H9 (cell line): ENCODE results near the gene RBM5. TPM values are rescaled to one million over a fixed set of nuclear protein-coding genes. Genes with fewer than 3 reads are reported as not detected.

Source experiments
- DNase-seq: peaks from one replicate; pipeline ENCODE4 v3.0.0-alpha.2; 2017
- H2AFZ ChIP-seq: one replicate; pipeline ENCODE4 v1.6.1; 2013; ENCODE audit warnings: mild to moderate bottlenecking, low read length, control low read depth, moderate library complexity
- H2AK5ac ChIP-seq: 2 replicates; pipeline ENCODE4 v1.6.1; 2013; ENCODE audit warnings: low read length, control low read depth, mixed read lengths; ENCODE audit not compliant: insufficient read length
- H2BK120ac ChIP-seq: one replicate; pipeline ENCODE4 v1.6.1; 2013; ENCODE audit warnings: low read depth, mild to moderate bottlenecking, low read length, control low read depth, inconsistent platforms; ENCODE audit not compliant: poor library complexity, severe bottlenecking
- H2BK12ac ChIP-seq: 2 replicates; pipeline ENCODE4 v1.6.1; 2013; ENCODE audit warnings: low read length, control low read depth, mixed read lengths, low read depth; ENCODE audit not compliant: insufficient read length
- H2BK15ac ChIP-seq: 2 replicates; pipeline ENCODE4 v1.6.1; 2013; ENCODE audit warnings: low read depth, low read length, control low read depth
- H2BK20ac ChIP-seq: one replicate; pipeline ENCODE4 v1.6.1; 2013; ENCODE audit warnings: low read depth, mild to moderate bottlenecking, low read length, control low read depth, inconsistent platforms; ENCODE audit not compliant: poor library complexity, severe bottlenecking
- H2BK5ac ChIP-seq: 2 replicates; pipeline ENCODE4 v1.6.1; 2013; ENCODE audit warnings: low read length, control low read depth, mixed read lengths; ENCODE audit not compliant: insufficient read length
- H3K14ac ChIP-seq: 2 replicates; pipeline ENCODE4 v1.6.1; 2013; ENCODE audit warnings: low read length, control low read depth; ENCODE audit not compliant: insufficient read depth
- H3K18ac ChIP-seq: 2 replicates; pipeline ENCODE4 v1.6.1; 2013; ENCODE audit warnings: low read depth, mild to moderate bottlenecking, mixed read lengths, low read length, control low read depth; ENCODE audit not compliant: insufficient read length
- H3K23ac ChIP-seq: 2 replicates; pipeline ENCODE4 v1.6.1; 2013; ENCODE audit warnings: low read length, control low read depth, mixed read lengths, low read depth; ENCODE audit not compliant: insufficient read length
- H3K23me2 ChIP-seq: 2 replicates; pipeline ENCODE4 v1.6.1; 2013; ENCODE audit warnings: low read depth, mild to moderate bottlenecking, mixed read lengths, low read length, control low read depth; ENCODE audit not compliant: insufficient read length, poor library complexity, severe bottlenecking
- H3K27ac ChIP-seq: 2 replicates; pipeline ENCODE4 v1.5.1; 2013; ENCODE audit warnings: low read length, control low read depth, mixed read lengths, low read depth; ENCODE audit not compliant: insufficient read length
- H3K27me3 ChIP-seq: 2 replicates; pipeline ENCODE4 v1.6.1; 2013; ENCODE audit warnings: low read length, control low read depth, inconsistent platforms; ENCODE audit not compliant: insufficient read depth
- H3K4ac ChIP-seq: 2 replicates; pipeline ENCODE4 v1.6.1; 2013; ENCODE audit warnings: low read depth, mild to moderate bottlenecking, control low read depth, inconsistent platforms, low read length, moderate library complexity
- H3K4me1 ChIP-seq: 2 replicates; pipeline ENCODE4 v1.6.1; 2013; ENCODE audit warnings: low read length, control low read depth, inconsistent platforms; ENCODE audit not compliant: insufficient read depth
- H3K4me2 ChIP-seq: 2 replicates; pipeline ENCODE4 v1.6.1; 2013; ENCODE audit warnings: low read length, control low read depth, mixed read lengths; ENCODE audit not compliant: insufficient read length, insufficient read depth
- H3K56ac ChIP-seq: 2 replicates; pipeline ENCODE4 v1.6.1; 2013; ENCODE audit warnings: low read depth, mild to moderate bottlenecking, mixed read lengths, low read length, control low read depth; ENCODE audit not compliant: insufficient read length
- H3K79me1 ChIP-seq: 2 replicates; pipeline ENCODE4 v1.6.1; 2013; ENCODE audit warnings: low read depth, mild to moderate bottlenecking, moderate library complexity, low read length, control low read depth, inconsistent platforms; ENCODE audit not compliant: insufficient read depth, poor library complexity, severe bottlenecking
- H3K79me2 ChIP-seq: 2 replicates; pipeline ENCODE4 v1.6.1; 2013; ENCODE audit warnings: low read length, control low read depth, inconsistent platforms; ENCODE audit not compliant: insufficient read depth
- H3K9ac ChIP-seq: 2 replicates; pipeline ENCODE4 v1.6.1; 2013; ENCODE audit warnings: low read length, control low read depth, mixed read lengths; ENCODE audit not compliant: insufficient read length; ENCODE audit errors: extremely low read depth
- H3K9me3 ChIP-seq: one replicate; pipeline ENCODE4 v1.6.1; 2013; ENCODE audit warnings: low read depth, low read length, inconsistent platforms; ENCODE audit not compliant: control insufficient read depth
- H3T11ph ChIP-seq: one replicate; pipeline ENCODE4 v1.6.1; 2013; ENCODE audit warnings: mild to moderate bottlenecking, low read length, control low read depth, inconsistent platforms
- H4K20me1 ChIP-seq: one replicate; pipeline ENCODE4 v1.6.1; 2013; ENCODE audit not compliant: control insufficient read depth, insufficient read length, insufficient read depth
- H4K5ac ChIP-seq: 2 replicates; pipeline ENCODE4 v1.6.1; 2013; ENCODE audit warnings: low read depth, mild to moderate bottlenecking, mixed read lengths, low read length, control low read depth; ENCODE audit not compliant: insufficient read length
- H4K8ac ChIP-seq: replicated peaks from 2 replicates; pipeline ENCODE4 v1.6.1; 2013; ENCODE audit warnings: low read length, control low read depth, mixed read lengths, low read depth; ENCODE audit not compliant: insufficient read length
- H4K91ac ChIP-seq: 2 replicates; pipeline ENCODE4 v1.6.1; 2013; ENCODE audit warnings: low read depth, mild to moderate bottlenecking, moderate library complexity, mixed read lengths, low read length, control low read depth; ENCODE audit not compliant: insufficient read length
- H3K27ac Mint-ChIP-seq, 3 experiments: 2 replicates in 2 of 3; 3 replicates in 1 of 3; pipeline ENCODE4 v1.8.0; 2020 to 2021; ENCODE audit warnings: mixed read lengths in 3 of 3, mild to moderate bottlenecking in 1 of 3, moderate library complexity in 1 of 3
- H3K27me3 Mint-ChIP-seq: 2 replicates; pipeline ENCODE4 v1.8.0; 2021; ENCODE audit warnings: low read depth, mild to moderate bottlenecking, moderate library complexity, mixed read lengths
- H3K36me3 Mint-ChIP-seq, 3 experiments: 2 replicates in 2 of 3; 3 replicates in 1 of 3; pipeline ENCODE4 v1.8.0; 2020 to 2021; ENCODE audit warnings: low read depth in 3 of 3, mixed read lengths in 3 of 3; ENCODE audit not compliant: insufficient read depth in 1 of 3
- H3K4me1 Mint-ChIP-seq, 2 experiments: 2 replicates each; pipeline ENCODE4 v1.8.0; 2020; ENCODE audit warnings: mixed read lengths in 2 of 2
- H3K4me3 Mint-ChIP-seq, 2 experiments: 2 replicates in 1 of 2; 3 replicates in 1 of 2; pipeline ENCODE4 v1.8.0; 2020 to 2021; ENCODE audit warnings: mild to moderate bottlenecking in 2 of 2, mixed read lengths in 2 of 2, moderate library complexity in 1 of 2
- H3K9me3 Mint-ChIP-seq, 2 experiments: 2 replicates in 1 of 2; 3 replicates in 1 of 2; pipeline ENCODE4 v1.8.0; 2020; ENCODE audit warnings: mild to moderate bottlenecking in 2 of 2, mixed read lengths in 2 of 2, moderate library complexity in 1 of 2
- CTCF ChIP-seq: fragments of 200-600 bp; sonication (generic); conservative IDR thresholded peaks from 3 replicates; pipeline ENCODE4 v1.8.0; 2021; ENCODE audit warnings: antibody characterized with exemption, mild to moderate bottlenecking
- WGBS: extraction: QIAGEN DNeasy Blood & Tissue Kit; methylation state at CpG from one replicate; pipeline ENCODE4 v1.1.7; 2013; ENCODE audit warnings: missing lambda C conversion rate, low lambda C conversion rate, mixed read lengths; ENCODE audit not compliant: insufficient read length; ENCODE audit errors: extremely low coverage; 5-methylcytosine and 5-hydroxymethylcytosine counted together
- total RNA-seq: library from RNA; stranded (reverse); gene quantifications from 2 replicates; pipeline ENCODE4 v1.2.1, GENCODE V29; 2021

The RBM5 gene
- total RNA-seq, 1 experiment from 2014 or later = 123 TPM

GRCh38 chr3:50140990-50141389, 52.3 kb downstream of the RBM5 start:
- H4K91ac ChIP-seq = no peak overlapping the region
- H3K23me2 ChIP-seq = no peaks in the 10 kb centered on the region
- H3K4ac ChIP-seq = no peak overlapping the region
- H3K18ac ChIP-seq = no peak overlapping the region
- no peaks in the 10 kb centered on the region for H3K27me3 ChIP-seq
- no peak overlapping the region for H2BK20ac ChIP-seq
- no peak overlapping the region for H2BK15ac ChIP-seq
- H3K36me3 Mint-ChIP-seq = no peaks in the 10 kb centered on the region; a peak in 1 of 7 replicates
- H3K23ac ChIP-seq = no peak overlapping the region
- no peak overlapping the region for H3T11ph ChIP-seq
- no peaks in the 10 kb centered on the region; the same call in 1 of the 2 replicates for H3K27me3 Mint-ChIP-seq
- H3K27ac Mint-ChIP-seq = no peak overlapping the region
- no peak overlapping the region for H3K14ac ChIP-seq
- H2BK5ac ChIP-seq = no peak overlapping the region
- DNase-seq = no peak
- no peak overlapping the region for H4K5ac ChIP-seq
- no peak overlapping the region for H3K9ac ChIP-seq
- no peaks in the 10 kb centered on the region for H3K79me1 ChIP-seq
- no peak overlapping the region for H4K8ac ChIP-seq
- H3K4me3 Mint-ChIP-seq = no peak overlapping the region
- WGBS = no CpG with 5 or more reads among the region's 12 CpGs
- no peak overlapping the region for H3K4me2 ChIP-seq
- H2BK12ac ChIP-seq = no peak overlapping the region
- H3K56ac ChIP-seq = no peak overlapping the region
- H3K4me1 ChIP-seq = peaks cover 8% of the 10 kb centered on the region; the same call in 1 of the 2 replicates
- no peaks in the 10 kb centered on the region for H4K20me1 ChIP-seq
- no peak overlapping the region for H2AK5ac ChIP-seq
- peaks cover 26 to 38% of the 10 kb centered on the region in 2 experiments for H3K4me1 Mint-ChIP-seq
- no peak for TF ChIP-seq CTCF
- H3K9me3 ChIP-seq = no peaks in the 10 kb centered on the region
- no peaks in the 10 kb centered on the region for H3K79me2 ChIP-seq
- H3K9me3 Mint-ChIP-seq = no peaks in the 10 kb centered on the region; a peak in 1 of 5 replicates
- no peak overlapping the region for H3K27ac ChIP-seq
- H2BK120ac ChIP-seq = no peak overlapping the region
- no peak overlapping the region for H2AFZ ChIP-seq
